ENCODE measurements around the gene UGGT2.

The UGGT2 gene

GRCh38 chr13:95882121-95882520, 171.1 kb downstream of the UGGT2 start:
- H3K36me3 ChIP-seq (ENCODE audit: insufficient read depth): no peaks in the 10 kb centered on the region
- peaks cover 6% of the 10 kb centered on the region for H3K4me1 ChIP-seq (ENCODE audit: low read depth, poor library complexity, severe bottlenecking)
- H3K79me2 ChIP-seq (ENCODE audit: insufficient read depth, low read depth): no peaks in the 10 kb centered on the region
- H3K9ac ChIP-seq: no peak overlapping the region
- H3K4me3 ChIP-seq (IDR thresholded peaks at IDR 0.05; ENCODE audit: insufficient read depth, low read depth, low read length): no peak overlapping the region
- no peak for TF ChIP-seq CTCF (conservative IDR thresholded peaks at IDR 0.05; ENCODE audit: low read depth, low read length)
- H3K27me3 ChIP-seq (ENCODE audit: insufficient read depth, low read depth): no peaks in the 10 kb centered on the region
- no peak overlapping the region for H3K4me2 ChIP-seq
- no peak overlapping the region for H2AFZ ChIP-seq (ENCODE audit: low read depth)
- no peak overlapping the region for H3K27ac ChIP-seq
- H4K20me1 ChIP-seq (ENCODE audit: insufficient read depth): no peaks in the 10 kb centered on the region

GRCh38 chr13:95880331-95880730, 172.9 kb downstream of the UGGT2 start:
- H3K9ac ChIP-seq: no peak overlapping the region
- H3K4me3 ChIP-seq (IDR thresholded peaks at IDR 0.05; ENCODE audit: insufficient read depth, low read depth, low read length): no peak overlapping the region
- H3K36me3 ChIP-seq (ENCODE audit: insufficient read depth): no peaks in the 10 kb centered on the region
- no peaks in the 10 kb centered on the region for H3K79me2 ChIP-seq (ENCODE audit: insufficient read depth, low read depth)
- H3K4me2 ChIP-seq: no peak overlapping the region
- no peaks in the 10 kb centered on the region for H4K20me1 ChIP-seq (ENCODE audit: insufficient read depth)
- TF ChIP-seq CTCF (conservative IDR thresholded peaks at IDR 0.05; ENCODE audit: low read depth, low read length): no peak
- H3K27me3 ChIP-seq (ENCODE audit: insufficient read depth, low read depth): no peaks in the 10 kb centered on the region
- no peak overlapping the region for H3K27ac ChIP-seq
- no peak overlapping the region for H2AFZ ChIP-seq (ENCODE audit: low read depth)
- H3K4me1 ChIP-seq (ENCODE audit: low read depth, poor library complexity, severe bottlenecking): peaks cover under 1% of the 10 kb centered on the region

- no peak for TF ChIP-seq CTCF (conservative IDR thresholded peaks at IDR 0.05; ENCODE audit: low read depth, low read length)
- no peak overlapping the region for H3K4me2 ChIP-seq
- H2AFZ ChIP-seq (ENCODE audit: low read depth): no peak overlapping the region
- H3K9ac ChIP-seq: no peak overlapping the region
- H3K79me2 ChIP-seq (ENCODE audit: insufficient read depth, low read depth): no peaks in the 10 kb centered on the region
- no peak overlapping the region for H3K4me3 ChIP-seq (IDR thresholded peaks at IDR 0.05; ENCODE audit: insufficient read depth, low read depth, low read length)
- no peaks in the 10 kb centered on the region for H3K27me3 ChIP-seq (ENCODE audit: insufficient read depth, low read depth)
- H3K4me1 ChIP-seq (ENCODE audit: low read depth, poor library complexity, severe bottlenecking): no peaks in the 10 kb centered on the region
- no peaks in the 10 kb centered on the region for H3K36me3 ChIP-seq (ENCODE audit: insufficient read depth)
- H3K27ac ChIP-seq: no peak overlapping the region
- H4K20me1 ChIP-seq (ENCODE audit: insufficient read depth): no peaks in the 10 kb centered on the region
These were observed 178.9 kb downstream of the UGGT2 start for GRCh38 chr13:95874286-95874685.

- no peaks in the 10 kb centered on the region for H3K27me3 ChIP-seq (ENCODE audit: insufficient read depth, low read depth)
These were observed 182.8 kb downstream of the UGGT2 start for GRCh38 chr13:95870421-95870820.

More at GRCh38 chr13:95870421-95870820, 182.8 kb downstream of the UGGT2 start:
- no peak overlapping the region for H2AFZ ChIP-seq (ENCODE audit: low read depth)
- no peaks in the 10 kb centered on the region for H3K4me1 ChIP-seq (ENCODE audit: low read depth, poor library complexity, severe bottlenecking)
- H3K4me2 ChIP-seq: no peak overlapping the region
- H3K79me2 ChIP-seq (ENCODE audit: insufficient read depth, low read depth): no peaks in the 10 kb centered on the region
- no peak overlapping the region for H3K27ac ChIP-seq
- no peaks in the 10 kb centered on the region for H4K20me1 ChIP-seq (ENCODE audit: insufficient read depth)
- no peak overlapping the region for H3K4me3 ChIP-seq (IDR thresholded peaks at IDR 0.05; ENCODE audit: insufficient read depth, low read depth, low read length)
- no peak for TF ChIP-seq CTCF (conservative IDR thresholded peaks at IDR 0.05; ENCODE audit: low read depth, low read length)
- H3K9ac ChIP-seq: no peak overlapping the region
- no peaks in the 10 kb centered on the region for H3K36me3 ChIP-seq (ENCODE audit: insufficient read depth)
